Urinary bladder (tissue), 4 donors: ENCODE results near the gene PKMYT1. TPM values are rescaled to one million over a fixed set of nuclear protein-coding genes. Genes with fewer than 3 reads are reported as not detected.

Experiments
- DNase-seq: peaks from one replicate; pipeline ENCODE4 v3.0.0-alpha.2; 2015; ENCODE audit errors: extremely low spot score
- H3K27ac ChIP-seq: one replicate; pipeline ENCODE4 v1.5.1; 2013; ENCODE audit warnings: low read depth, mild to moderate bottlenecking, moderate library complexity
- H3K36me3 ChIP-seq: one replicate; pipeline ENCODE4 v1.6.1; 2013; ENCODE audit warnings: mild to moderate bottlenecking, moderate library complexity; ENCODE audit not compliant: insufficient read depth
- H3K4me1 ChIP-seq: one replicate; pipeline ENCODE4 v1.6.1; 2013; ENCODE audit warnings: mild to moderate bottlenecking, moderate library complexity; ENCODE audit not compliant: insufficient read depth
- H3K4me3 ChIP-seq: one replicate; pipeline ENCODE4 v1.5.1; 2013; ENCODE audit warnings: low read depth, low read length
- WGBS: extraction: QIAGEN DNeasy Blood & Tissue Kit; methylation state at CpG from one replicate; pipeline ENCODE4 v1.1.7; 2013; 5-methylcytosine and 5-hydroxymethylcytosine counted together
- polyA plus RNA-seq: library from polyadenylated mRNA; stranded (reverse); fragments of 200-250 nt; gene quantifications from one replicate; pipeline ENCODE4 v1.2.3, GENCODE V29; 2013
- total RNA-seq: library from RNA; depleted of rRNA; stranded (reverse); fragments of >200 nt; gene quantifications from one replicate; pipeline ENCODE4 v1.2.3, GENCODE V29; 2014
- donor health status: healthy with polysubstance abuse.
- donor health status: healthy.

Gene PKMYT1
- total and polyA plus RNA-seq, 2 donors = 1.1 to 2.5 TPM

- H3K27ac ChIP-seq = no peak overlapping the region
- no peaks in the 10 kb centered on the region for H3K36me3 ChIP-seq
- H3K4me3 ChIP-seq = no peak overlapping the region
- peaks cover 2% of the 10 kb centered on the region for H3K4me1 ChIP-seq
- no peak for DNase-seq
- 46% methylated on average over 27 of the region's 27 CpGs for WGBS
Observed at GRCh38 chr16:3013491-3013951, 33.3 kb upstream of the PKMYT1 start.

GRCh38 chr16:3012828-3013420 is 32.7 kb upstream of the PKMYT1 start, which contains the start of gene CLDN9:
Gene CLDN9 (plus strand): TSS chr16:3012923. CDS start chr16:3013363, 440 bp downstream.
- WGBS = 32% methylated on average over 27 of the region's 27 CpGs
- no peak for DNase-seq
- Histone ChIP-seq H3K4me3 (no peak within 1 kb of the TSS), H3K27ac (no peak within 1 kb of the TSS), H3K4me1 (peaks cover 2% of the 10 kb centered on the region), H3K36me3 (no peaks in the 10 kb centered on the region)

- H3K4me3 ChIP-seq = no peak overlapping the region
- peaks cover 2% of the 10 kb centered on the region for H3K4me1 ChIP-seq
- no peak for DNase-seq
- WGBS = 12% methylated on average over 19 of the region's 19 CpGs
- no peaks in the 10 kb centered on the region for H3K36me3 ChIP-seq
- no peak overlapping the region for H3K27ac ChIP-seq
Observed at GRCh38 chr16:3012246-3012645, 32.0 kb upstream of the PKMYT1 start.

- H3K4me3 ChIP-seq = no peak overlapping the region
- H3K4me1 ChIP-seq = peaks cover 2% of the 10 kb centered on the region
- WGBS = 81% methylated on average over 8 of the region's 8 CpGs
- H3K27ac ChIP-seq = no peak overlapping the region
- no peak for DNase-seq
- H3K36me3 ChIP-seq = no peaks in the 10 kb centered on the region
Observed at GRCh38 chr16:3010510-3010909, 30.3 kb upstream of the PKMYT1 start.

GRCh38 chr16:3009568-3010390 is 29.5 kb upstream of the PKMYT1 start:
- Histone ChIP-seq H3K4me1 (peaks cover 2% of the 10 kb centered on the region), H3K27ac (no peak overlapping the region), H3K36me3 (no peaks in the 10 kb centered on the region), H3K4me3 (no peak overlapping the region)
- peak; percentile 82 for DNase-seq
- WGBS = 33% methylated on average over 21 of the region's 21 CpGs

GRCh38 chr16:3008690-3009037 is 28.4 kb upstream of the PKMYT1 start:
- Histone ChIP-seq H3K4me1 (peaks cover 2% of the 10 kb centered on the region), H3K4me3 (no peak overlapping the region), H3K36me3 (no peaks in the 10 kb centered on the region), H3K27ac (no peak overlapping the region)
- no peak for DNase-seq
- WGBS = 35% methylated on average over 4 of the region's 4 CpGs

- whole genome bisulfite sequencing = 18% methylated on average over 17 of the region's 17 CpGs
- no peak for DNase-seq
- Histone ChIP-seq H3K27ac (no peak overlapping the region), H3K4me3 (no peak overlapping the region), H3K4me1 (peaks cover 2% of the 10 kb centered on the region), H3K36me3 (no peaks in the 10 kb centered on the region)
Observed at GRCh38 chr16:3007957-3008689, 27.9 kb upstream of the PKMYT1 start.

- no peaks in the 10 kb centered on the region for H3K36me3 ChIP-seq
- 40% methylated on average over 13 of the region's 13 CpGs for WGBS
- peaks cover 2% of the 10 kb centered on the region for H3K4me1 ChIP-seq
- H3K4me3 ChIP-seq = no peak overlapping the region
- no peak for DNase-seq
- H3K27ac ChIP-seq = no peak overlapping the region
Observed at GRCh38 chr16:3007059-3007956, 27.1 kb upstream of the PKMYT1 start.

GRCh38 chr16:3004781-3005284 is 24.6 kb upstream of the PKMYT1 start:
- Histone ChIP-seq H3K36me3 (no peaks in the 10 kb centered on the region), H3K4me1 (peaks cover 2% of the 10 kb centered on the region), H3K4me3 (peak overlapping the region; percentile 38), H3K27ac (no peak overlapping the region)
- no peak for DNase-seq
- WGBS = 9% methylated on average over 25 of the region's 25 CpGs

GRCh38 chr16:3004319-3004718 is 24.1 kb upstream of the PKMYT1 start:
- DNase-seq = no peak
- no peaks in the 10 kb centered on the region for H3K36me3 ChIP-seq
- under 1% methylated on average over 60 of the region's 67 CpGs for WGBS
- peak overlapping the region; percentile 38 for H3K4me3 ChIP-seq
- H3K27ac ChIP-seq = no peak overlapping the region
- peaks cover 2% of the 10 kb centered on the region for H3K4me1 ChIP-seq

GRCh38 chr16:3003582-3004270 is 23.5 kb upstream of the PKMYT1 start:
- Histone ChIP-seq H3K4me1 (peaks cover 1% of the 10 kb centered on the region), H3K27ac (no peak overlapping the region), H3K36me3 (no peaks in the 10 kb centered on the region), H3K4me3 (peak overlapping the region; percentile 38)
- DNase-seq = peak; percentile 94
- WGBS = 7% methylated on average over 58 of the region's 58 CpGs

- no peak overlapping the region for H3K27ac ChIP-seq
- 67% methylated on average over 12 of the region's 12 CpGs for WGBS
- no peaks in the 10 kb centered on the region for H3K36me3 ChIP-seq
- H3K4me3 ChIP-seq = no peak overlapping the region
- no peak for DNase-seq
- H3K4me1 ChIP-seq = no peaks in the 10 kb centered on the region
Observed at GRCh38 chr16:3001316-3001715, 21.1 kb upstream of the PKMYT1 start.
